GM18870 (cell line): ENCODE measurements around the gene RBM28.
"Not testable (repeated sequence)": the region's sequence is repeated elsewhere in the genome, so short reads cannot be mapped to it uniquely, and the experiment has no call there.

Experiments
- ATAC-seq: cut with Tn5 transposase; IDR thresholded peaks from one replicate; pipeline ENCODE4 v1.9.1; 2021; ENCODE audit warnings: moderate library complexity; ENCODE audit not compliant: unreplicated experiment

Gene RBM28

GRCh38 chr7:128298004-128298403, 45.7 kb downstream of the RBM28 start:
- not testable (repeated sequence) for ATAC-seq

DNA sequence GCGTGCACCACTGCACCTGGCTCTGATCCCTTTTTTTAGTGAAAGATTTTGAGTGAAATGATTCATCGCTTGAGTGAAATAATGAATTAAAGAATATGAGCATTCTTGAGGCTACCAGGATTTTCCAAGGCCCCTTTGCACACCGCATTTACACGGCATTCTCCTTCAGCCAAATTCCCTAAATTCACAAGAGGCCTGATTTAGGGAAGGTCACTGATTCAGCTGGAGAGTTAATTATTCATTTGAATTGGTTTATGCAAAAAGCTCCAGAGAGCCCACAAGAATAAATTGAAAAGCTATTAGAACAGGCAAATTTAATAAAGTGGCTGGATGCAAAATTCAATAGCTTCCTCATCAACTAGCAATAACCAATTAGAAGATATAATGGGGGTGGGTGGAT, 56.2 kb downstream of the RBM28 start:
- ATAC-seq = no peak

DNA sequence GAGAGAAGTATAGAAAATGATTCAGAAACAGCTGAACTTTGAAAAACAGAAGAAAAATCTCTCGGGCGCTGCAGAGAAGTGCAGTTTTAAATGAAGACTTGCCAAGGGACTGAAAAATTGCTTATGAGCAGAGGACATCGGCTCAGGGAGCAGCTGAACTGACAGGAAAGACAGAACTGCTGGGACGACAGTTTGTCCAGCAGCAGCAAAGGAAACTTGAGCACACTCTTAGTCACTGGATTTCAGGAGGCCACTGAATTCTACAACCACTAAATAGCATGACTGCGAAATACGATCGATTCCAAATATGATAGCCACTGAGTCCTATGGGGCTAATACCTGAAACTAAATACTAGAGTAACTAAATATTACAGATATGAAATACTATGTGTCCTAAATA, 59.6 kb downstream of the RBM28 start:
- no peak for ATAC-seq

DNA sequence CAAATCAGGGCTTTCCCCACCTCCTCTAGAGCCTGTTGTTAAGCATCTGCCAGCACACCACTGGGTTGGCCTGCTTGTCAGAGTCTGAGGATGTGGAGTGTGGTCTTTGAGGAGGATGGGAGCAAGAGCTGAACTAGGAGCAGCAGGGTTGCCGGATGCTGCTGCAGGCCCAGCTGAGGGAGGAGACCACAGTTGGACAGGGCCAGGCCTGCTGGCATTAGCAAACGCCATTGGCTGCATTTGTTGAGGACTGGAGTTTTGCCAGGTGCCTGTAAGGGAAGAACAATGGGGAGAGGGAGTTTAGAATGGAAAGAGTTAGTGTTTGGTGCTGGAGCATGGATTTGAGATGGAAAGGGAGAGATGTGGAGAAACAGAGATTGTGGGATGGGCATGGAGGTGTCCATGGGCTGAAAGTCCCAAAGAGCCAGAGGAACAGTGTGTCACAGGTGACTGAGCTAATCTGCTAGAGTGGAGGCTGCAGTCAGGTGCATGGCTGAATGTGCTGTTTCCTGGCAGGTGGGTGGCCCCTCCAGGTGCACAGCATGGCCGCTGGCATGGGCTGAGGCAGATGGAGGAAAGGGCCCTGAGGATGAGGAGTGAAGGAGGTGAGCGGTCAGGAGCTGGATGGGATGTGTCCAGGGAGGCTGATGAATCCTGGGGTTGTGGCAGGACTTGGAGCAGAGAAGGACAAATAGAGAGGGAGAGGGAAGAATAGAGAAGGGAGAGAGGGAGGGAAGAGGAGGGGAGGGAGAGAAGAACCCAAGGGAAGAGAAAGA, 61.9 kb downstream of the RBM28 start:
- ATAC-seq = no peak

DNA sequence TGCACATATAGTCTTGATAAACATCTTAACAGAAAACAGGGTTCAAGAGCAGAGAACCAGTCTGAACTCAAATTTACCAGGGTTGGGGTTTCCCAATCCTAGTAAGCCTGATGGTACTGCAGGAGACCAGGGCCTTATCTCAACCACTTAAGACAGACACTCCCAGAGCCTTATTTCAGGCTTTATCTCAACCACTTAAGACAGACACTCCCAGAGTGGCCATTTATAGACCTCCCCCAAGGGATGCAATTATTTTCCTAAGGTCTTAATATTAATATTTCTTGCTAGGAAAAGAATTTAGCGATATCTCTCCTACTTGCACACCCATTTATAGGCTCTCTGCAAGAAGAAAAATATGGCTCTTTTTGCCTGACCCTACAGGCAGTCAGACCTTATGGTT, 63.3 kb downstream of the RBM28 start:
- ATAC-seq = not testable (repeated sequence)

DNA sequence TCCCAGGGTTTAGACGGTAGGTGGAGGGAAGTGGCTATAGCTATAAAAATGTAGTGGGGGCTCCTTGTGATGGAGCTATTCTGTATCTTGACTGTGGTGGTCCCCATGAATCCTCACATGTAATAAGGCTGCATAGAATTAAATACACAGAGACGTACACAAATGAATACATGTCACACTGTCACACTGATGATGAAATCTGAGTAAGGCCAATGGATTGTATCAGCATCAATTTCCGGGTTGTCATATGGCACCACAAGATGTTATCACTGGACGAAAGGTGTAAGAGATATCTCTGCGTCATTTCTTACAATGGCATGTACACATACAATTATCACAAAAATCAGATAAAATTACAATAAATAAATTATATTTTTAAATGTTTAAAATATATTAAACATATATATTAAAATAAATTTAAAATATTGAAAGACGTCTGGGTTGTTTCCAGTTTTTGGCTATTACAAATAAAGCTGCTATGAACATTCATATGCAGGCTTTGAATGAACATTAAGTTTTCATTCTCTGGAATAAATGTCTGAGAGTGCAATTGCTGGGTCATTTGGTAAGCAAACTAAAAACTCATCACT, 64.5 kb downstream of the RBM28 start:
- ATAC-seq = no peak

GRCh38 chr7:128278366-128278765, 65.3 kb downstream of the RBM28 start:
- no peak for ATAC-seq

DNA sequence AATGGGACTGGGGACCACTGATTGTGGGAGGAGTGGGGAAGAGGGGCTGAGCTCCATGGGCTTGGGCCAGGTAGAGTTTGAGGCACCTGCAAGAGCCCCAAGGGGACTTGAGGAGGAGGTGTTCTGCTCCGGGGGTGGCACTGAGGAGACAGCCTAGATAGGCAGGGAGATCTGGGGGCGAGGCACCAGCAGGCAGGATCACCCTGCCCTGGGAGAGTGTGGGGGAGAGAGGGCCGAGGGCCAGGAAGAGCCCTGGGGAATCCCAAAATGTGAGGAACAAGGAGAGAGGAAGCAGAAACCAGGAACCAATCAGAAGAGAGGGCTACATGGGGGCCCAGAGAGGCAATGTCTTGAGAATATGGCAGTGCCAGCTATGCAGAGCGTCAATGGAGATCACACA, 68.0 kb downstream of the RBM28 start:
- no peak for ATAC-seq

- ATAC-seq = no peak
Observed at GRCh38 chr7:128274884-128275603, 68.7 kb downstream of the RBM28 start.

DNA sequence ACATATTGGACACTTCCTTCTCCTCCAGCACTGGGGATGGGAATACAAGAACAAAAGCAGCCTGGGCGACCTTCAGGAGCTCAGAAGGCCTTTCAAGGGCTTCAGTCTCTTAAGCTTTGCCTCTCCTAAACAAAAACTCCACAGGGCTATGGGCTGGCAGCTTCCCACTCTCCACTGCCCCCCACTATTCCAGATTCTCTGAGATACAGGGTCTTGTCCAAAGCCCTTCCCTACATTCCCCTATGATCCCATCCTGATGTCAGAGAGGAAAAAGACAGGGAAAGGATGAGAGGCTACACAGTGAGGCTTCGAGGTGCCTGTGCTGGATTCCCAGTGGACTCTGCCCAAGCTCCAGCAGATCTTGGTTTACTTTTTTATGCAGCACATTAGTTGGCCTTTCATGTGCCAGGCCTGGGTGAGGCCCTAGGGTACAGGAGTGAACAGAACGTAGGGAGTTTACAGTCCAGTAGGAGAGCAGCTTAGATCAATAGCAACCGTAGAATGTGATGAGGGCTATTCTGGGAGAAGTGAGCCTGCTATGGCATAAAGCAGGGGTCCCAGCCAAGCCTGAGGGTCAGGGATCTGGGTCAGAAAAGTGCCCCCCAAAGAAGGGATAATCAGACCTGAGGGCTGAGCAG, 69.3 kb downstream of the RBM28 start:
- no peak for ATAC-seq

- ATAC-seq = no peak
Observed at GRCh38 chr7:128271942-128272481, 71.7 kb downstream of the RBM28 start.

GRCh38 chr7:128271471-128271941, 72.2 kb downstream of the RBM28 start:
- ATAC-seq = no peak

DNA sequence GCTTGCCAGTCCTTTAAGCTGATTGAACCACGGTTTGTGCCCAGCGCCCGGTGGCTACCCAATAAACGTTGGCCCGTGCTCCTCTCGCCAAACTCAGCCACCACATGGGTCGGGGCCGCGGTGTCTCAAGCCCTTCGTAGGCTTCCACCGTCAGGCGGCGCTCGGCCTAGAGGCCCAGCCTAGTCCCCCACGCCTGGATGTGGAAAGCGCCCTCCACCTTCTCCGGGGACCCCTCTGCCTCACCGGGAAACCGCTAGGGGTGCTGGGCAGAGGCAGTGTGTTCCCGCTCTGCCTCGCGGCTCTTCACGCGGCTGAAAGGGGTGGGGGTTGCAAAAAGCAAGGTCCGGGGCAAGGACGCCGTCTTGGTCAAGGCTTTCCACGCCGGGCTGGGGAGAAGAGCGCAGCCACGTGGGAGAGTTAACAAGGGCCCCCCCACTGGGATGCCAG, 72.9 kb downstream of the RBM28 start:
- no peak for ATAC-seq

DNA sequence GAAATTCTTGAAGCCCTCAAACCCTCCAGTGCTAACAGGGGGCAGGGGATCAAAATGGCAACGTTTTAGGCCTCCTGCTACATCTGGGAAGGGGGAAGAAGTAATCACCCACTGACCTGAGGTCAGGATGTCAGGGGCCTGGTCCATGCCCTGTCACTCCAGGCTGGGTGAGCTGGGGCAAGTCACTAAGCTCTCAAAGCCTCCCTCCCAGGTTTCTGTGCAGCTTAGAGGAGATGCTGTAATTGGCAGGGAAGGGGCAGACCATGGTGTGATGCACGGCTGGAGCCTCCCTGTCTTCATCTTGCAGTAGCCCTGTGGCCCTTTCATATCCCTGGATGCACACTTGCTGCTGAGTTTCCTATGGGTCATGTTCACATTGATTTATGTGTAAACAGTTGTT, 75.5 kb downstream of the RBM28 start:
- ATAC-seq = no peak

DNA sequence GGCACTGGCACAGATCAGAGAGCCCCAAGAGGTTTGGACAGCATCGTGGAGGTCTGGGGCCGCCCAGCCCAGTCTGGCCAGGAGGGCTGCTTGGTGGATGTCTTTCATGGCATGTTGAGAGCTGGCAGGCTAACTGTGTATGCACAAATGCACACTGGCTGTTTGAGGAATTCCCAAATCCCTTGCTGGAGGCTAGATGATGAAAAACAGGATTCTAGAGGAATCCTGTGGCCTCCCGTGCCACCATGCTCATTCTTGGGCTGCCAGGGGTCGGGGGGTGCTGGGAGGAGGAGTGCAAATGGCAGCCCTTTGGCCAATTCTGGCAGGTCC, 76.1 kb downstream of the RBM28 start:
- ATAC-seq = no peak

DNA sequence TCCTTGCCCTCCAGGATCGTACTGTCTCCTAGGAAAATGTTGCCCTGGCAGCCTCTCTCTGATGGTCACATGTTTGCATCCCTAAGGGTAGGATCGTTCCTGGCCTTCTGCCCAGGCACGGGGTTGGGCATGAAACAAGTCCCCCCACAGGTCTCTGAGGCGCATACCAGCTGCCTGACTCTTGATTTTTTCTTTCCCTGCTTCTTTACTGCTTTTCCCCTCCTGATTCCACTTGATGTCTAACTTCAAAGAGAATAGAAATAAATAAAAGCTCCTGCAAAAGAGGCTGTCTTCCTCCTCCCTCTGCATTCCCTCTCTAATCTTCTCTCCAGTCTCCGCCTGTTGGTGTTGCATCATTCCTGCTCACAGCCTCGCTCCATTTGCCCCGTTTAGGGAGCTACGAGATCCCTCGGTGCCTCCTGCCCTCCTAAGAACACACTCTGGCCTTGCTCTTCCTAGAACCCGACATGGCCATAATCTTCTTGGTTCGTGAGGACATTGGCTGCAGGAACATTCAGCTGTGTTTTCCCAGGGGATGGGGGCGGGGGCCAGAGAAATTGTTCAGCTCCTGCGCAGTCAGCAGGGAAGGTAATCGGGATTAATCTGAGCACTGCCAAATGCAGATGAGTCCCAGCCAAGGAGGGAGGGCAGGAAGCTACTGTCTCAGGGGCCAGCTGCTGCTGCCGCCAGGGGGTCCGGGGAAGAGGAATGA, 76.7 kb downstream of the RBM28 start:
- no peak for ATAC-seq

GRCh38 chr7:128266529-128266882, 77.2 kb downstream of the RBM28 start:
- no peak for ATAC-seq

DNA sequence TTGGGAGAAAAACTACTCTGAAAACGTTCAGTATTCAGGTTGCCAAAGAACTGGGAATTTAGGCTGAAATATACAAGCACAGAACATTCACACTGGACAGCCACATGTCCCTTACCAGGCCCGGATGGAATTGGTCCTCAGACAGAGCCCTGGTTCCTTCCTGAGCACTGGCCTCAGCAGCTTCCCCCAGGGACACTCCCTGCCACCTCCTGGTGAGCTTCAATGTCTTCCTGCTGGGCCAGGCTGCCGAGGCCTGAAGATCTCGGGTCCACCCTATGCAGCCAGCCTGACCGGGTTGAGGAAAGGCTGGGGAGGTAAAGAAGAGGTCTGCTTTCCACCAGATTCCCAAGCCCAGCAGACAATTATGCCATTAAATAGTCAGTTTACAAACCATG, 77.8 kb downstream of the RBM28 start:
- ATAC-seq = no peak

DNA sequence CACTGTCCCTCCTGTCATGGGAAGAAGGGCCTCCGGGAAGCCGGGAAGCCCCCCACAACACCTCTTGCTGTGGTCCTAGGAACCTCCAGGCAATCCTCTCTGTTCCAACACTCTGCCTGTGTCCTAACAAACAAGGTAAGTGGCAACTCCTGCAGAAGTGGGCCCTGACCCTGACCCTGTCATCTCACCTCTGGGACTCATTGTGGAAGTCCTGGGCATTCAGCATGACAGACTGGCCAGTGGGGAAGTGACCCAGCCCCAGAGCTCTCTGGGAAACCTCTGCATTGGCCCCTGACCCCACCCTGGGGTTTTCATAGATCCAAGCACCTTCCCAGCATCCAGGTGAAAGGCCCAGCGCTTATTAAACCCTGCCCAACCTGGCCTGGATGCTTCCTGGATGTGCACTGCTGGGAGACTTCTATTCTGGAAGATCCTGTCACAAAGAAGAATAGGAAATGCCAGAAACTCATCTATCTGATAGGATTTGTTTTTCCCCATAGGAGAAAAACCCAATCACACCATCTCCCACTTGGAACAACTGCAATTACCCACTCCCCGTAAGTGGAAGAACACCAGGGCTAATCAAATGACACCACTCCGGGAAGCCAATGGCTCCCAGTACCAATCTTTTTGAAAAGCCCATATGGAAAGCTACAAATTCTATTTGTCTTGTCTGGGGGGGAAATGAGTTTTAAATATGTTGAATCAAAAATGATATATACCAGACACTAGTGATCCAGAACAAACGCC, 78.4 kb downstream of the RBM28 start:
- no peak for ATAC-seq

DNA sequence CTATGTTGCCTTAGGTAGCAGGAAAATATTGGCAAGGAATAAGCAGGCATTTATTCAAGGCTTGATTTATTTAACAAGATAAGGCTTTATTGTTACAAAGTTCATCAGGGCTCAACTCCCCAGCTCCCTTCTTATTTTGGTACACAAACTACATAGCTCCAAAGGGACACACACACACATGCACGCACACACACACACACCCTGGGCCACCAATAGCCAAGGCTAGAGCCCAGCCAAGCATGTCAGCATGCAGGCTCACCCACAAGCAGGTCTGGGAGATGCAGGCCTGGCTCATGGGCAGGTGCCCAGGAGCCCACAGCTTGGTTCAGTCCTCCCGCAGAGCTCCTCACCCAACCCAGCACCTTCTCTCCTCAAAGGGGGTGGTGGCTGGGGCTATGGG, 79.2 kb downstream of the RBM28 start:
- no peak for ATAC-seq
